CD14-positive monocyte (primary cell): ENCODE results near the gene CFAP299. TPM values are rescaled to one million over a fixed set of nuclear protein-coding genes. Genes with fewer than 3 reads are reported as not detected.

Experiments
- DNase-seq, 3 donors: peaks; one replicate each; pipeline ENCODE4 v3.0.0-alpha.2; 2011 to 2022
- H2AFZ ChIP-seq: 2 replicates; pipeline ENCODE4 v1.6.0; 2012; ENCODE audit warnings: mild to moderate bottlenecking, low read depth, low read length, inconsistent platforms; ENCODE audit not compliant: insufficient read depth, poor library complexity, severe bottlenecking
- H3K27ac ChIP-seq, 2 donors: 1 replicate in 1 of 2; 2 replicates in 1 of 2; pipeline ENCODE4 v1.5.1; 2012 to 2013; ENCODE audit warnings: low read length in 2 of 2, control low read depth in 1 of 2, inconsistent platforms in 1 of 2, low read depth in 1 of 2, mild to moderate bottlenecking in 1 of 2
- H3K27me3 ChIP-seq, 2 donors: one replicate each; pipeline versions ENCODE4 v1.6.0 to v1.6.1; 2011 to 2013; ENCODE audit warnings: low read length in 2 of 2; ENCODE audit not compliant: control insufficient read depth in 2 of 2, insufficient read depth in 2 of 2
- H3K36me3 ChIP-seq, 2 donors: replicated peaks in 1 of 2; 1 replicate in 1 of 2; 2 replicates in 1 of 2; pipeline versions ENCODE4 v1.5.1 to v1.6.1; 2012 to 2013; ENCODE audit warnings: low read length in 2 of 2, control low read depth in 1 of 2, inconsistent platforms in 1 of 2, mild to moderate bottlenecking in 1 of 2; ENCODE audit not compliant: insufficient read depth in 2 of 2, control insufficient read depth in 1 of 2
- H3K4me1 ChIP-seq, 2 donors: 1 replicate in 1 of 2; 2 replicates in 1 of 2; pipeline versions ENCODE4 v1.5.1 to v1.6.1; 2012 to 2013; ENCODE audit warnings: low read length in 2 of 2, control low read depth in 1 of 2, inconsistent platforms in 1 of 2, mild to moderate bottlenecking in 1 of 2, moderate library complexity in 1 of 2; ENCODE audit not compliant: insufficient read depth in 2 of 2, control insufficient read depth in 1 of 2
- H3K4me2 ChIP-seq: replicated peaks from 2 replicates; pipeline ENCODE3; 2012; ENCODE audit warnings: low read length, moderate library complexity, mild to moderate bottlenecking; ENCODE audit not compliant: poor library complexity, severe bottlenecking; ENCODE audit errors: extremely low read depth
- H3K4me3 ChIP-seq, 3 experiments: fragments of 200-600 bp in 1 of 3; sonication (generic) in 1 of 3; replicated peaks in 1 of 3; 1 replicate in 2 of 3; 2 replicates in 1 of 3; pipeline ENCODE4 v1.5.1; 2011 to 2013; ENCODE audit warnings: low read length in 3 of 3, mild to moderate bottlenecking in 3 of 3, control low read depth in 2 of 3, low read depth in 2 of 3, inconsistent platforms in 1 of 3, moderate library complexity in 1 of 3
- H3K79me2 ChIP-seq: 2 replicates; pipeline ENCODE4 v1.6.0; 2012; ENCODE audit warnings: mild to moderate bottlenecking, control low read depth, inconsistent platforms, low read length, moderate library complexity; ENCODE audit not compliant: insufficient read depth
- H3K9ac ChIP-seq: 2 replicates; pipeline ENCODE4 v1.6.0; 2017; ENCODE audit warnings: low read length, mild to moderate bottlenecking; ENCODE audit not compliant: insufficient read depth, poor library complexity, severe bottlenecking
- H3K9me3 ChIP-seq, 2 donors: replicated peaks in 1 of 2; 1 replicate in 1 of 2; 2 replicates in 1 of 2; pipeline versions ENCODE4 v1.5.1 to v1.6.1; 2012 to 2013; ENCODE audit warnings: low read length in 2 of 2, control low read depth in 1 of 2; ENCODE audit not compliant: control insufficient read depth in 1 of 2, insufficient read depth in 1 of 2
- H4K20me1 ChIP-seq: 2 replicates; pipeline ENCODE4 v1.6.0; 2012; ENCODE audit warnings: mild to moderate bottlenecking, low read length, control low read depth, moderate library complexity; ENCODE audit not compliant: insufficient read depth
- H3K27ac Mint-ChIP-seq, 7 donors: one replicate each; pipeline ENCODE4 v1.8.0; 2020; ENCODE audit warnings: mild to moderate bottlenecking in 7 of 7, mixed read lengths in 7 of 7, moderate library complexity in 6 of 7, inconsistent platforms in 2 of 7
- H3K27me3 Mint-ChIP-seq, 3 donors: one replicate each; pipeline ENCODE4 v1.8.0; 2021 to 2022; ENCODE audit warnings: low read depth in 3 of 3, mild to moderate bottlenecking in 3 of 3, mixed read lengths in 3 of 3, moderate library complexity in 3 of 3, inconsistent platforms in 1 of 3
- H3K36me3 Mint-ChIP-seq, 2 donors: one replicate each; pipeline ENCODE4 v1.8.0; 2020; ENCODE audit warnings: mixed read lengths in 2 of 2, inconsistent platforms in 1 of 2, mild to moderate bottlenecking in 1 of 2
- H3K4me1 Mint-ChIP-seq: one replicate; pipeline ENCODE4 v1.8.0; 2020; ENCODE audit warnings: mild to moderate bottlenecking, mixed read lengths
- H3K4me3 Mint-ChIP-seq, 2 donors: one replicate each; pipeline ENCODE4 v1.8.0; 2020; ENCODE audit warnings: mild to moderate bottlenecking in 2 of 2, mixed read lengths in 2 of 2, moderate library complexity in 1 of 2
- H3K9me3 Mint-ChIP-seq, 7 donors: one replicate each; pipeline ENCODE4 v1.8.0; 2020 to 2022; ENCODE audit warnings: mixed read lengths in 7 of 7, mild to moderate bottlenecking in 6 of 7, moderate library complexity in 6 of 7, inconsistent platforms in 2 of 7
- WGBS: methylation state at CpG from one replicate; pipeline ENCODE4 v1.1.5; 2013; ENCODE audit warnings: missing lambda C conversion rate; ENCODE audit not compliant: insufficient coverage; 5-methylcytosine and 5-hydroxymethylcytosine counted together
- intact Hi-C, 2 donors: fragments of 100-400 bp; cut with micrococcal nuclease; formaldehyde crosslinking; loops; one replicate each; pipeline versions ENCODE4 v1.15.0 to v1.15.1; 2023
- polyA plus RNA-seq, 3 donors: library from polyadenylated mRNA; depleted of rRNA in 1 of 3; unstranded in 2 of 3; stranded (reverse) in 1 of 3; fragments of 300-500 nt in 2 of 3; fragments of >200 nt in 1 of 3; fragmentation: Illumina TruSeq in 2 of 3; gene quantifications; 1 replicate in 2 of 3; 2 replicates in 1 of 3; pipeline ENCODE4 v1.2.3, GENCODE V29; 2012 to 2021
- TF ChIP-seq, protein P1 (sequence below): fragments of 200-600 bp; IDR thresholded peaks from one replicate; pipeline ENCODE4 v1.8.0; 2022; ENCODE audit warnings: antibody characterized with exemption, mild to moderate bottlenecking

CFAP299 gene
- polyA plus RNA-seq, 3 donors, result not detected

GRCh38 chr4:80911458-80911857 lies 575.9 kb downstream of the CFAP299 start:
- H3K4me1 Mint-ChIP-seq, result peaks cover 4% of the 10 kb centered on the region
- H3K4me3 Mint-ChIP-seq, result no peak overlapping the region
- Histone ChIP-seq H3K36me3 (no peaks in the 10 kb centered on the region), H4K20me1 (no peaks in the 10 kb centered on the region), H2AFZ (no peak overlapping the region), H3K4me3 (no peak overlapping the region), H3K9me3 (peaks cover 2 to 6% of the 10 kb centered on the region in 2 donors), H3K27ac (no peak overlapping the region), H3K27me3 (no peaks in the 10 kb centered on the region), H3K79me2 (no peaks in the 10 kb centered on the region), H3K4me1 (no peaks in the 10 kb centered on the region), H3K4me2 (no peak overlapping the region), H3K9ac (no peak overlapping the region)
- no peaks in the 10 kb centered on the region for H3K36me3 Mint-ChIP-seq
- H3K27me3 Mint-ChIP-seq, result peaks cover 0 to 3% (median 1%) of the 10 kb centered on the region in 3 donors
- no peak for DNase-seq
- intact Hi-C loops, result no loop called here
- H3K27ac Mint-ChIP-seq, result no peak overlapping the region
- TF ChIP-seq, protein P1, sequence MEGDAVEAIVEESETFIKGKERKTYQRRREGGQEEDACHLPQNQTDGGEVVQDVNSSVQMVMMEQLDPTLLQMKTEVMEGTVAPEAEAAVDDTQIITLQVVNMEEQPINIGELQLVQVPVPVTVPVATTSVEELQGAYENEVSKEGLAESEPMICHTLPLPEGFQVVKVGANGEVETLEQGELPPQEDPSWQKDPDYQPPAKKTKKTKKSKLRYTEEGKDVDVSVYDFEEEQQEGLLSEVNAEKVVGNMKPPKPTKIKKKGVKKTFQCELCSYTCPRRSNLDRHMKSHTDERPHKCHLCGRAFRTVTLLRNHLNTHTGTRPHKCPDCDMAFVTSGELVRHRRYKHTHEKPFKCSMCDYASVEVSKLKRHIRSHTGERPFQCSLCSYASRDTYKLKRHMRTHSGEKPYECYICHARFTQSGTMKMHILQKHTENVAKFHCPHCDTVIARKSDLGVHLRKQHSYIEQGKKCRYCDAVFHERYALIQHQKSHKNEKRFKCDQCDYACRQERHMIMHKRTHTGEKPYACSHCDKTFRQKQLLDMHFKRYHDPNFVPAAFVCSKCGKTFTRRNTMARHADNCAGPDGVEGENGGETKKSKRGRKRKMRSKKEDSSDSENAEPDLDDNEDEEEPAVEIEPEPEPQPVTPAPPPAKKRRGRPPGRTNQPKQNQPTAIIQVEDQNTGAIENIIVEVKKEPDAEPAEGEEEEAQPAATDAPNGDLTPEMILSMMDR, result no peak
- H3K9me3 Mint-ChIP-seq, result peaks cover 0 to 14% (median 8%) of the 10 kb centered on the region in 7 donors

DNA sequence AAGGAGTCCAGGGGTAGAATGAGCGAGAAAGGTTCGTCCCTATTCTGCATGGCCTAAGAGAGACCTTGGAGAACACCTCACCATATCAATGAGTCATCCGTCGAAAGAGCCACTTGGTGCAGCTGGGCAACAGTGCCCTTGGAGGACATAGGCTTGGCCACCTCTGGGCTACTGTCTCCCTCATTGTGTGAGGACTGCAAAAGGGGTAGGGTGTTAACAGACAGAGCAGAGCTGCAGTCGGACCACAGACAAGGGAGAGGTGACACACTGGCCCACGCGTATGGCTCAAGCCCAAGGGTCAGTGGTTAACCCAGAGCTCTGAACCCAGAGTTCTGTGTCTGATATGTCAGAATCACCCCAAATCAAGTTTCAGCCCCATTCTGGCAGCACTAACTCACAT lies 576.8 kb downstream of the CFAP299 start:
- Mint-ChIP-seq H3K4me1 (peaks cover 4% of the 10 kb centered on the region), H3K36me3 (no peaks in the 10 kb centered on the region), H3K27me3 (peaks cover 0 to 2% (median 1%) of the 10 kb centered on the region in 3 donors), H3K9me3 (peaks cover 0 to 8% (median 5%) of the 10 kb centered on the region in 7 donors), H3K27ac (no peak overlapping the region), H3K4me3 (no peak overlapping the region)
- Histone ChIP-seq H3K79me2 (no peaks in the 10 kb centered on the region), H2AFZ (no peak overlapping the region), H3K36me3 (no peaks in the 10 kb centered on the region), H3K4me2 (no peak overlapping the region), H3K9ac (no peak overlapping the region), H4K20me1 (no peaks in the 10 kb centered on the region), H3K27me3 (no peaks in the 10 kb centered on the region), H3K4me3 (no peak overlapping the region), H3K9me3 (peaks cover 0 to 1% of the 10 kb centered on the region in 2 donors), H3K4me1 (no peaks in the 10 kb centered on the region), H3K27ac (no peak overlapping the region)
- intact Hi-C loops, result no loop called here
- TF ChIP-seq, protein P1, result no peak
- WGBS, result 95% methylated on average over 3 of the region's 7 CpGs
- no peak for DNase-seq
